Measurements from ENCODE around the gene TRIM2. TPM values are rescaled to one million over a fixed set of nuclear protein-coding genes. Genes with fewer than 3 reads are reported as not detected.

The TRIM2 gene
- total RNA-seq, 4 donors from 2014 or later: 71.8 to 124 (median 95.3) TPM

GRCh38 chr4:153344131-153345011 is 140.1 kb downstream of the TRIM2 start, which contains the start of gene MND1:
TSS of gene MND1 (plus strand) at chr4:153344688. CDS start at chr4:153344738, 50 bp downstream.
- H3K27ac ChIP-seq: peak within 1 kb of the TSS in 2 of 4 donors; percentile 51 to 77
- peak; percentile 86 for DNase-seq
- 1 to 2% methylated on average over 8 to 39 of the region's 86 CpGs for WGBS, 2 donors (ENCODE audit: low coverage in 1 of 2)
- peak within 1 kb of the TSS; percentile 51 to 90 (median 80) for H3K4me3 ChIP-seq
- H3K27me3 ChIP-seq: no peaks in the 10 kb centered on the region
- no peaks in the 10 kb centered on the region for H3K36me3 ChIP-seq
- peaks cover 0 to 20% (median 6%) of the 10 kb centered on the region in 4 donors for H3K4me1 ChIP-seq
- no peaks in the 10 kb centered on the region for H3K9me3 ChIP-seq
- TF ChIP-seq POLR2AphosphoS5 (IDR thresholded peaks at IDR 0.05) (peak in 2 of 3 donors; percentile 36 to 60), CTCF (IDR thresholded peaks at IDR 0.05) (peak; percentile 67 to 98 (median 96)), POLR2A (IDR thresholded peaks at IDR 0.05) (no peak)
- intact Hi-C loops (cut with DNase I; ENCODE audit: low total_unique reads) (loop anchor here (1.0 to 10.0 kb wide), 3 partner anchors 230 to 410 kb away; no protein-coding TSS in a partner anchor), in situ Hi-C loops (cut with MboI; ENCODE audit: low pct_ligation_motif_present in 1 of 4, low pct_unique_long_range_greater_than_20kb in 1 of 4, low sequenced_read_pairs in 3 of 4) (loop anchor here in 3 of 4 donors (5.0 to 25.0 kb wide), 3 partner anchors 228 to 243 kb away; no protein-coding TSS in a partner anchor)

GRCh38 chr4:153345012-153345981 is 141.1 kb downstream of the TRIM2 start:
- TF ChIP-seq CTCF (IDR thresholded peaks at IDR 0.05): no peak
- no peak for TF ChIP-seq POLR2AphosphoS5 (IDR thresholded peaks at IDR 0.05)
- no peak for TF ChIP-seq EP300 (IDR thresholded peaks at IDR 0.05; ENCODE audit: low read depth)
- TF ChIP-seq POLR2A (IDR thresholded peaks at IDR 0.05): no peak
- peaks cover 0 to 20% (median 6%) of the 10 kb centered on the region in 4 donors for H3K4me1 ChIP-seq
- in situ Hi-C loops (cut with MboI; ENCODE audit: low pct_ligation_motif_present in 1 of 4, low pct_unique_long_range_greater_than_20kb in 1 of 4, low sequenced_read_pairs in 3 of 4) (loop anchor here in 3 of 4 donors (5.0 to 25.0 kb wide), 3 partner anchors 227 to 242 kb away; no protein-coding TSS in a partner anchor), intact Hi-C loops (cut with DNase I; ENCODE audit: low total_unique reads) (loop anchor here (10.0 kb wide), 2 partner anchors 300 to 410 kb away; no protein-coding TSS in a partner anchor)
- no peaks in the 10 kb centered on the region for H3K36me3 ChIP-seq
- no peaks in the 10 kb centered on the region for H3K27me3 ChIP-seq
- H3K4me3 ChIP-seq: peak overlapping the region; percentile 51 to 90 (median 80)
- DNase-seq: peak; percentile 14
- H3K27ac ChIP-seq: peak overlapping the region in 2 of 4 donors; percentile 51 to 77
- WGBS, 2 donors (ENCODE audit: low coverage in 1 of 2): 0 to 7% methylated on average over 16 to 41 of the region's 44 CpGs
- no peaks in the 10 kb centered on the region for H3K9me3 ChIP-seq

- H3K27ac ChIP-seq: no peak overlapping the region
Observed at GRCh38 chr4:153346031-153346430, 141.8 kb downstream of the TRIM2 start.

More at GRCh38 chr4:153346031-153346430, 141.8 kb downstream of the TRIM2 start:
- Histone ChIP-seq H3K27me3 (no peaks in the 10 kb centered on the region), H3K4me3 (peak overlapping the region in 1 of 4 donors; percentile 90), H3K36me3 (no peaks in the 10 kb centered on the region), H3K9me3 (no peaks in the 10 kb centered on the region), H3K4me1 (peaks cover 0 to 20% (median 6%) of the 10 kb centered on the region in 4 donors)
- 56 to 64% methylated on average over 2 of the region's 2 CpGs for WGBS, 2 donors (ENCODE audit: low coverage in 1 of 2)
- in situ Hi-C loops (cut with MboI; ENCODE audit: low pct_ligation_motif_present in 1 of 4, low pct_unique_long_range_greater_than_20kb in 1 of 4, low sequenced_read_pairs in 3 of 4) (loop anchor here in 3 of 4 donors (5.0 to 25.0 kb wide), 3 partner anchors 226 to 241 kb away; no protein-coding TSS in a partner anchor), intact Hi-C loops (cut with DNase I; ENCODE audit: low total_unique reads) (loop anchor here (10.0 kb wide), 2 partner anchors 299 to 409 kb away; no protein-coding TSS in a partner anchor)
- TF ChIP-seq POLR2A (IDR thresholded peaks at IDR 0.05) (no peak), CTCF (IDR thresholded peaks at IDR 0.05) (no peak), EP300 (IDR thresholded peaks at IDR 0.05; ENCODE audit: low read depth) (no peak), POLR2AphosphoS5 (IDR thresholded peaks at IDR 0.05) (no peak)
- no peak for DNase-seq

Measured in transverse colon (tissue), 4 donors.